NCI-H1417 treated with DMSO at 0.1 percent for 48 hours (cell line): ENCODE measurements around the gene CDT1.

ENCODE experiments used
- DNase-seq: peaks from one replicate; lab custom pipeline; 2025; lab: John Stamatoyannopoulos, UW

The CDT1 gene

GRCh38 chr16:88836791-88837190 lies 33.2 kb downstream of the CDT1 start:
- no peak for DNase-seq

GRCh38 chr16:88837806-88838205 lies 34.2 kb downstream of the CDT1 start:
- no peak for DNase-seq

GRCh38 chr16:88838566-88838965 lies 35.0 kb downstream of the CDT1 start:
- no peak for DNase-seq

GRCh38 chr16:88839026-88839529 lies 35.5 kb downstream of the CDT1 start:
- no peak for DNase-seq

- no peak for DNase-seq
Observed at GRCh38 chr16:88839745-88840599, 36.4 kb downstream of the CDT1 start.

GRCh38 chr16:88840600-88841215 lies 37.1 kb downstream of the CDT1 start:
- no peak for DNase-seq

GRCh38 chr16:88841521-88842307 lies 38.1 kb downstream of the CDT1 start:
- DNase-seq: no peak

DNA sequence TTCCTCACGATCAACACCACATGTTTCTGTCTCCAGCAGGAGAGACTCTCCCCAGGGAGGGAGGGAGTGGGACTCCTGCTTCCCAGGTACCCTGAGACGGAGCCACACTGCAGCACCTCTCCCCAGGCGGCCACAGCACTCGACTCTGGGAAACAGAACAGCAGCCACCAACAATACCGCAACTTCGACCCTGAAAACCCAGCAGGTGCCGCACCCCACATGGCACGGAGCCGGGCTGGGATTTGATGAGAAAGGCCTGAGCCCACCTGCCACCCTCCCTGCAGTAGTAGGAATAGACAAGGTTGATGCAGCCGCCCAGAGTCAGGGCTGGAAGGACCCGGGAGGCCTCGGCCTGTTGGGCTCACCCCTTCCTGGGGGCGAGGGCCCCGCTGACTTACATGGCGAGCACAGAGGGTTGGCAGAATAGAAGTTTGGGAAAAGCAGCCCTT lies 38.7 kb downstream of the CDT1 start:
- DNase-seq: no peak

DNA sequence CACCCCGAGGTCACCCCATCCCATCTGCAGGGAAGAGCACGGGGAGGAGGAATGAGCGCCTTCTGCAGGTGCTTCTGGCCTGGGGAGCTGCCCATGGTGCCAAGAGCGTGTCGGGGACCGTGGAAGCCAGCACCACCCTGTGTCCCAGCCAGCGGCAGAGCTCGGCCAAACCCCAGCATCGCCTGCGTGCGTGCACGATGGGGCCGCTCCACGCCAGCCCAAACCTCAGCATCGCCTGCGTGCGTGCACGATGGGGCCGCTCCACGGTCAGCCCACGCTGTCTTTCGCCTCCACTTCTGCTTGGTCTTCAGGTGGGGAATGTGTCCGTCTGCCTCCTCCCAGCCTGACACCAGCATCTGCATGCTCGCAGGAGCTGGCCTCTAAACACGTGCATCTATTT lies 39.2 kb downstream of the CDT1 start:
- DNase-seq: no peak

GRCh38 chr16:88843256-88843655 lies 39.7 kb downstream of the CDT1 start:
- no peak for DNase-seq

DNA sequence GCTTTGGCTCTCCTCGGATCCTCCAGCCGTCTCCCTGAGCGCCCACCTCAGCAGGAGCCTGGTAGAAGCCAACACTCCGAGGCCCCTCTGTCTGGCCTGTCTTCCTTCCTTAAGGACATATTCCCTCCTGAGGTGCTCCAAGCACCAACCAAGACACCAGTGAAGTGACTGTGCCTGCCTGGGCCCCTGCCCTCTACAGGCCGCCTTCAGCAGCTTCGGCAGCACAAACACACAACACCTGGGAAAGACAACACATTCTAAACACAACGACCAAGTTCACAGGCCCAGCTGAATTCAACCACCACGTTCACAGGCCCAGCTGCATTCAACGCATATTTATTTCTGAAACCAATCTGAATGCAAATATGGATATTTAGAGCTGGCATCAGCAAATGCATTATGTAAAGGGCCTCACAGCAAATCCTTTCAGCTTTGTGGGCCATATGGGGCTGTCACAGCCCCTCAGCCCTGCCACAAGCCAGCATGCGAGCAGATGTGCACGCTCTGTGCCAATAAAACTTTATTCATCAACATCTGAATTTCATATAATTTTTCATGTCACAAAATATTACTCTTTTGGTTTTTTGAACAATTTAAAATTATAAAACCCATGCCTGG lies 40.9 kb downstream of the CDT1 start:
- no peak for DNase-seq

GRCh38 chr16:88846088-88846487 lies 42.5 kb downstream of the CDT1 start:
- no peak for DNase-seq

GRCh38 chr16:88847654-88848053 lies 44.1 kb downstream of the CDT1 start:
- DNase-seq: no peak

DNA sequence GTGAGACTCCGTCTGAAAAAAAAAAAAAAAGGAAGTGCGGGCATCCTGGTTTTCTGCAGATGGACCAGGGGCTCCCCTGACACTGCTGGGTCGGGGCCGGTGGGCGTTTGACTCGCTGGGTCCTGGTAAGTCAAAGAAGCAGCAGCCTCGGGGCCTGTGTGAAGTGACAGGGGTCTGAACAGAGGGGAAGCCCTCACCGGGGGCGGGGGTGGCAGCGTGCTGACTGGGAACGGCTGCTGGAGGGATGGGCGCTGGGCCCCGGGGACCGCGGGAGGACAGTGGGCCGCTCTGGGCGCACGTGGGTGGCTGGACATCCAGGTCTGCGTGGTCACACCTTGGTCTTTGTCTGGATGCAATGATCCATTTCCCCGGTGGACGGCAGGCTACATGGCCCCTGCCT lies 45.0 kb downstream of the CDT1 start:
- no peak for DNase-seq

DNA sequence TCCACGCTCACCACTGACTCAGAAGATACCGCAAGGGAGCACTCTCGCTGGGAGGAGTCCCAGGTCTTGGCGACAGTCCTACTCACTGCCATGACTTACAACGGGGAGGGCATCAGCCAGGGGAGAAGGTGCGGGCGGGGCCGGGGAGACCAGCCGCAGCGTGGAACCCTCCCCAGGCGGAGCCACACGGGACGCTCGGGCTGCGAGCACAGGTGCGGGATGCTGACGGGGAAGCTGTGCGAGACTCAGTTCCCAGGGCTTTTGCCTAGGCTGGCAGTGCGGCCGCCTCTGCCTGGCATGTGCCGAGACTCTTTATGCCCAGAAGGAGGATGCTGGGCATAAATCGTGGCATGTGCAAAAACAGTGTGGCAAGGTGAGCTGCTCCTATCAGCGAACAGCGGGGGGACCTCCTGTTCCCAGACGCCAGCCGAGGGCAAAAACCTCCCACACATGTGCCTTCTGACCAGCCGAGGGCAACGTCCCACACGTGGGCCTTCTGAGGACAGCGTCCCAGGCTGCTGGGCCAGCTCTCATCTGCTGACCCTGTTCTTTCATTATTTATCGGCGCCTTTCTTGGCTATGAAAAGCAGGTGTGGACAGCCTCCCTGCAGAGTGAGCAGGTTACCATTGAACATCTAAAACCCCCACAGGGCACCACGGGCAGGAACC lies 47.1 kb downstream of the CDT1 start:
- no peak for DNase-seq

- DNase-seq: no peak
Observed at GRCh38 chr16:88851616-88852015, 48.0 kb downstream of the CDT1 start.

DNA sequence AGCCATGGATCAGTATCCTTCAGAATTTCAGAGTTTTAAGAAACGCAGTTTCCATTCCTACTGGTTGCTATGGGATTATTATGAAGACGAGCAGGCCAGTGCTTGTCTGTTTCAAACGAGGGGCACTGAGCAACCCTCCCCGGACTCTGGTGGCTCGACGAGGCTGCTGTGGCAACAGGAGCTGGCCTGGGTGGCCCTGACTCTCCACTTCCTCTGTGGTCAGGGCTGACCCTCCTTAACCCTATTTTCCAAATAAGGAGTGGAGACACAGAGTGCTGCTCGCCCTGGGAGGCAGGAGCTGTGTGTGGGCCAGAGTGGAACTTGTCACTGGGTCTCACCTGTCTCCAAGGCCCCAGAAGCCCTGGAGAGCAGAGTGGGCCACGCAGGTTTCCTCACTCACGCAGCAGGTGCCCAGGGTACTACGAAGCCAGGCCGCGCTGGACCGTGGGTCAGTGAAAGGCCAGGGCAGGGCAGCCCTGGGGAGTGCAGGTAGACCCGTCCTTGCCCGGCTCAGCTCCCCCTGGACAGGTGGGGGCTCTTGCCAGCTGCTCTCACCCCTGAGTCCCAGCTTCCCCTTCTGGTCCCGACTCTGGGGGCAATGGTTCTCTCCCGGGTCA lies 49.8 kb downstream of the CDT1 start:
- DNase-seq: no peak

GRCh38 chr16:88854306-88855111 lies 50.9 kb downstream of the CDT1 start:
- no peak for DNase-seq

DNA sequence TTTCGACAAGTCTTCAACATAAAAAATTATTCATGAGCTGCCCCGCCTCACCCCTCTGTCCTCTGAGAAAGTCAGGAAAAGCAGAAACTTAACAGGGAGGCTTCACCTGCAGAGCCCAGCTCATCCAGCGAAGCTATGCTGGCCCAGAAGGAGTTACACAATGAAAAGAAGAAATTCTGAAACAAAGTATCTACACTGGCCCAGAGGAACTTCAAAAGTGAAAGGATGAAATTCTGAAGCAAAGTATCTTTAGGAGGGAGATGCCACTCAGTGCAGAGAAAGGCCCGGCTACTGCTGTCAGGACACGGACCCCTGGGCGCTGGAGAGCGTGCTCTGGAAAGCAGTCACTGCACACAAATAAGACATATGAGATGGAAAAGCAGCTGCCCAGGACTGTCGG lies 51.6 kb downstream of the CDT1 start:
- DNase-seq: no peak

DNA sequence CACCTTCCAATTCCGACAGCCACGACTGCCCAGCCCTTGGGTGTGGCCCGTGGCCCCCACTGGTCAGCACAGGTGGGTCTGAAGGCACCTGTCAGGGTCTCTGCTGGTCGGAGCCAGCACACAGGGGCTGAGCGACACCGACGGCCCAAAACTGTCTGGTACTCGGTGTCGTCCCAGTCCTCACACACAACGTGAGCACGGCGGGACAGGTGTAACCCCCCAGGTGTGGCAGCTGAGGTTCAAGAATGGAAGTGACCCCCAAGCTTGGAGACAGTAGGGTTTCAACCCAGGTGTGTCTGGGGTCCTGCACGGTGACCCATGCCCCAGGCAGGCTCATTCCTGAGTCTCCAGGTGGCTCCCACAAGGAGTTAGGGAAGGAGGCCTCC lies 52.1 kb downstream of the CDT1 start:
- DNase-seq: no peak
